GM18868 (cell line): Measurements from ENCODE around the gene C18orf32.
"Not testable (repeated sequence)": the region's sequence is repeated elsewhere in the genome, so short reads cannot be mapped to it uniquely, and the experiment has no call there.

Experiments used
- ATAC-seq: cut with Tn5 transposase; IDR thresholded peaks from one replicate; pipeline ENCODE4 v1.9.1; 2021; ENCODE audit warnings: mild to moderate bottlenecking, moderate library complexity; ENCODE audit not compliant: unreplicated experiment

The C18orf32 gene

GRCh38 chr18:49472459-49472858, 14.6 kb downstream of the C18orf32 start:
- no peak for ATAC-seq

- no peak for ATAC-seq
Measured at GRCh38 chr18:49471532-49471931, 15.5 kb downstream of the C18orf32 start.

DNA sequence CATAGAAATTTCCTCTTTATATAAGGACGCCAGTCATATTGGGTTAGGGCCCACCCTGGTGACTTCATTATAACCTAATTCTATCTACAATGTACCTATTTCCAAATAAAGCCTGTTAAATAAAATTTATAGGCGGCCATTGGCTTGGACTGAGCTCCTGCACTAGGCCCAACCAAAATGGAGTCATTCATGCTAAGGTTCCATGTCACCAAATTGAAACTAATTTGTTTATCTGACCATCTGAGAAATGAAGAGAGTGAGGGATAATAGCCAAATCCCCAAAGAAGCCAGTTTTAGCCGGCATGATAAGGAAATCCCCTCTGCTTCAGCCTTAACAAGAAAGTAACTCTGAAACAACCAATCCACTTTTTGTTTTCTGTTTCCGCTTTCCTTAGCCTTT, 19.4 kb downstream of the C18orf32 start:
- ATAC-seq = no peak

DNA sequence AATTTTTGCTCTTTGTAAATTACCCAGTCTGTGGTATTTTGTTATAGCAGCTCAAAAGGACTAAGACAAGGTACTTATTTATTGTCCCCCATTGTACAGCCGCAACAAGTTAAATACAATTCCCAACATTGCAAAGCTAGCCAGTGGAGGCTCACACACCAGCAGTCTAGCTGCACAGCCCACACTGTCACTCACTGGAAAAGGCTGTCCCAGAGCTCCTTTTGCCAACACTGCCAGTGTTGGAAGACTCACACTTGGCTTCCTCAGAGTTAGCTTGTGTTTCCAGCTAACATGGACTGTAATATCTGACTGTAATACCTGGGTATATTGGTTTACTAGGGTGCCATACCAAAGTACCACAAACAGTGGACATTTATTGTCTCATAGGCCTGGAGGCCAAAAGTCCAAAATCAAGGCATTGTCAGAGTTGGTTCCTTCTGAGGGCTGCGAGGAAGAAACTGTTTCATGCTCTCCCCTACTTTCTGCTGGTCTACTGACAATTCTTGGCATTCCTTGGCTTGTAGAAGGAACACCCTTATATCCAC, 19.9 kb downstream of the C18orf32 start:
- no peak for ATAC-seq

GRCh38 chr18:49464718-49465598, 22.1 kb downstream of the C18orf32 start:
- no peak for ATAC-seq

GRCh38 chr18:49461602-49461977, 25.4 kb downstream of the C18orf32 start:
- no peak for ATAC-seq

- no peak for ATAC-seq
Measured at GRCh38 chr18:49460976-49461601, 25.9 kb downstream of the C18orf32 start.

- no peak for ATAC-seq
Measured at GRCh38 chr18:49459404-49460171, 27.4 kb downstream of the C18orf32 start.

DNA sequence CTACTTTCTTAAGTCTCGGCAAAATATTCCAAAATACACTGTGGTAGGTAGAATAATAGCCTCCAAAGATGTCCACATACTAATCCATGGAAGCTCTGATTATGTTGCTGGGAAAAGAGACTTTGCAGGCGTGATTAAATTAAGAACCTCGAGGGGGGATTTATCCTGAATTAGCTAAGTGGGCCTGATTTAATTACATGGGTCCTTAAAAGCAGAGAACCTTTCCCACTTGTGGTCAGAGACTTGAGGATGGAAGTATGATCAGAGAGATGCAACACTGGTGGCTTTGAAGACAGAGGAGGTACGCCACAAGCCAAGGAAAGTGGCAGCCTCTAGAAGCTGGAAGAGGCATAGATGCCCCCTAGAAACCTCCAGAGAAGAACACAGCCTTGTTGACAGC, 29.4 kb downstream of the C18orf32 start:
- ATAC-seq = no peak

DNA sequence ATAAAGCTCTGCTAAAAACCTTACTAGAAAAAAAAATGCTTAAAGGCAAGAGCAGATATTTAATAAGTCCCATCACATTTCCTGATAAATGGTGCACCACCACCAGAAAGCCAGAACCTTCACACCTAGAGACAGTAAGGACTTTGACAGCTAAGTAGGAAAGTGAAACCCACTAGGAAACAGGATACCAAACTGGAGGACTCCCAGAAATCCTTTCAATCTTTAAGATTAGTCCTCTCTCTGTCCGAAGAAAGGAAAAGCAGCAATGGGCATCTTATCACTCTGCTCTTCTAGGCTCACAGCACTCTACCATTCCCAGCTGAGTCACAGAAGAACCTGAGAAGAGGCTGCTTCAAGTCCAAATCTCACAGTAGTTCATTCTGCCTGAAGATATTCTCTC, 30.2 kb downstream of the C18orf32 start:
- no peak for ATAC-seq

- not testable (repeated sequence) for ATAC-seq
Measured at GRCh38 chr18:49452534-49452933, 34.5 kb downstream of the C18orf32 start.

- no peak for ATAC-seq
Measured at GRCh38 chr18:49447810-49448745, 39.0 kb downstream of the C18orf32 start.

DNA sequence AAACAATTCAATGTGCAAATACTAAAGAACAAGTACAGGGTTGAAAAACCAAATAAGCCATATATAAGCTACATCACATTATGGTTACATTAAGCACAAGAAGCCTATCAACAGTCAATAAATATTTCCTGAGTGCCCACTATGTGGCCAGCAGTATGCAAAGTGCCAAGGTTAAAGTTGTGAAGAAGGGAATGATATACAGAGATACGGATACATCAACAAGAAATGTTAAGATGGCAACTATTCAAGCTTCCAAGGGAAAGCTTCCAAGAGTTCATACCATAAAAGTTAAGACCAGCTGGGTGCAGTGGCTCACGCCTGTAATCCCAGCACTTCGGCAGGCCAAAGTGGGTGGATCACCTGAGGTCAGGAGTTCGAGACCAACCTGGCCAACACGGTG, 40.6 kb downstream of the C18orf32 start:
- no peak for ATAC-seq

DNA sequence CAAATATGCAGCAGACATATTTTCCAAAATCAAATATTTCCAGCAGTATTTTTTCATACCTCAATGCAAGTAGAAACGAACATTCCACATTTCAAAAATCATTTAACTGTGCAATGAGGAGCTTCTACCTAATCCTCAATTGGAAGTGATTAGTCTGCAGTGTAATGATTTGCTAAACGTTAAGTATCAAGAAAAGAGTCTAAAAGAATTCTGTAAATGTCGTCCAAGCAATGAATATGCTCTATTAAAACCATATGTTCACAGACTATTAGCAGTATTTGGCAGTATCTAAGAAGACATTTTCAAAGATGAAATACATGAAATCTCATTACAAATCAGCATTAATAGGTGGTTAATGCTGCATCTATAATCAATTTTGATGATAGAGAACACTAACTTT, 42.5 kb downstream of the C18orf32 start:
- no peak for ATAC-seq

- no peak for ATAC-seq
Measured at GRCh38 chr18:49443837-49444236, 43.2 kb downstream of the C18orf32 start.

DNA sequence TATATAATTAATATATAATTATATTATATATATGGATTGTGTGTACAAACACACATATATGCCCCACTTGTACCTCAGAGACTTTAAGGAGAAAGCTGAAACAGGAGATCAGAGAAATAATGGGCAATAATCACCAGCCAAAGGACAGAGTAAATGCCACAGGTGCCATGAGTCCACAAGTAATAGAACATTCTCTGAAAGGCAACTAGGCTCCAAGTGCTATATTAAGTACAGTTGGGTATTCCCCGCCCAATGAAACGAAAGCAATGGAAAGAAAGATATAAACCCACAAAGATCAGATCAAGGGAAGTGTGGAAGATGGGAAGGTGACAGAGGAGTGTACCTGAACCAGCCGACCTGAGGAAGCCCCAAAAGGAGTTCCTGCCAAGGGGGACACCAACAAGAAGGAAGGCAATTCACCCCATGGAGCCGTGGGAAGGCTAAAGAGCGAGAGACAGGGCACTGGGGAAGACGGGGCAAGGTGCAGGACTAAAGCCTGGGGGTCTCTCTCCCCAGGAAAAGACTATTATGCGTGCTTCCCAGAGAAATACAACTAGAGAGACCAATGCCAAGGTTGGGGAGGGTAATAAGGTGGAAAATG, 45.6 kb downstream of the C18orf32 start:
- no peak for ATAC-seq

DNA sequence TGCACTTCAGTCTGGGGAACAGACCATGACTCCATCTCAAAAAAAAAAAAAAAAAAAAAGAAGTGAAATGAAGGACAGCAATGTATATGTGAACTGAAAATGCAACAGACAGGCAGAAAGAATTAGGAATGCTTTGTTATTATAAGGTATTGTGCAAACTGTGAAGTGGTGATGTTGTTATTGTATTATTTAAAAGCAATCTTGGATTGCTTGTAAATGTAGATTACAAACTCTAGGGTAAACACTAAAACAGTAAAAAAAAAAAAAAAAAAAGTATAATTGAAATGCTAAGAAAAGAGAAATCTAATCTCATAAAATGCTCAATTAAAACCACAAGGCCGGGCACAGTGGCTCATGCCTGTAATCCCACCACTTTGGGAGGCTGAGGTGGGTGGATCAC, 51.9 kb downstream of the C18orf32 start:
- no peak for ATAC-seq

GRCh38 chr18:49432602-49433001, 54.4 kb downstream of the C18orf32 start:
- no peak for ATAC-seq

GRCh38 chr18:49431165-49431962, 55.7 kb downstream of the C18orf32 start:
- no peak for ATAC-seq
